ENCODE results near the gene TOM1.

DNA sequence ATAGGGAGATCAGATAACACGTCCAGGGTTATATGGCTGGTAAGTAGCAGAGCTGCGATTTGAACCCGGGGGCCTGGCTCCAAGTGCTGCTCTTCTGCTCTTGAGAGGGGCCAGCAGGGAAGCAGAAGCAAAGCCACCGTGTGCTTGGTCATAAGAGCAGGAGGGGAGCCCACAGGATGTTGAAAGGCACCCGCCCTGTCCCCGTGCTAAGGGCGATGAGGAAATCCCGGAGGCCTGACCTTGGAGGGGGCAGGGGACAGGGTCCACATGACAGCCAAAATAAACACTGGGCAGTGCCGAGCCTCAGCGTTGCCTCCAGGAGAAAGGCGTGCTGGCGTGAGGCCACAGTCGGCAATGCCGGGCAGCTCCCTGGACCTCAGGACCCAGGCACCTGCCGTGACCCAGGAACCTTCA, 28.8 kb downstream of the TOM1 start:
- no peak for TF ChIP-seq POLR2A (IDR thresholded peaks at IDR 0.05)
- TF ChIP-seq, protein P1, sequence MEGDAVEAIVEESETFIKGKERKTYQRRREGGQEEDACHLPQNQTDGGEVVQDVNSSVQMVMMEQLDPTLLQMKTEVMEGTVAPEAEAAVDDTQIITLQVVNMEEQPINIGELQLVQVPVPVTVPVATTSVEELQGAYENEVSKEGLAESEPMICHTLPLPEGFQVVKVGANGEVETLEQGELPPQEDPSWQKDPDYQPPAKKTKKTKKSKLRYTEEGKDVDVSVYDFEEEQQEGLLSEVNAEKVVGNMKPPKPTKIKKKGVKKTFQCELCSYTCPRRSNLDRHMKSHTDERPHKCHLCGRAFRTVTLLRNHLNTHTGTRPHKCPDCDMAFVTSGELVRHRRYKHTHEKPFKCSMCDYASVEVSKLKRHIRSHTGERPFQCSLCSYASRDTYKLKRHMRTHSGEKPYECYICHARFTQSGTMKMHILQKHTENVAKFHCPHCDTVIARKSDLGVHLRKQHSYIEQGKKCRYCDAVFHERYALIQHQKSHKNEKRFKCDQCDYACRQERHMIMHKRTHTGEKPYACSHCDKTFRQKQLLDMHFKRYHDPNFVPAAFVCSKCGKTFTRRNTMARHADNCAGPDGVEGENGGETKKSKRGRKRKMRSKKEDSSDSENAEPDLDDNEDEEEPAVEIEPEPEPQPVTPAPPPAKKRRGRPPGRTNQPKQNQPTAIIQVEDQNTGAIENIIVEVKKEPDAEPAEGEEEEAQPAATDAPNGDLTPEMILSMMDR (IDR thresholded peaks at IDR 0.05), result no peak
